ENCODE results near the gene SYNM.

- TF ChIP-seq CTCF (IDR thresholded peaks at IDR 0.05), result no peak
- no peak for TF ChIP-seq POLR2A (IDR thresholded peaks at IDR 0.05)
Observed at GRCh38 chr15:99059010-99059981, 45.6 kb upstream of the SYNM start.
